C4-2B (cell line): ENCODE data around the gene DDX54.
"Not testable (repeated sequence)": the region's sequence is repeated elsewhere in the genome, so short reads cannot be mapped to it uniquely, and the experiment has no call there.

Source experiments
- H3K27ac ChIP-seq: fragments of 450-650 bp; 2 replicates; pipeline ENCODE4 v1.5.1; 2017
- CTCF ChIP-seq: fragments of 450-650 bp; conservative IDR thresholded peaks from 2 replicates; pipeline ENCODE4 v1.5.1; 2017; ENCODE audit warnings: mild to moderate bottlenecking
- ZFX ChIP-seq: fragments of 450-650 bp; IDR thresholded peaks from 2 replicates; pipeline ENCODE4 v1.6.1; 2017

The DDX54 gene

GRCh38 chr12:113142886-113143332 is 42.4 kb downstream of the DDX54 start:
- no peak for TF ChIP-seq CTCF
- TF ChIP-seq ZFX, result no peak
- no peak overlapping the region for H3K27ac ChIP-seq

GRCh38 chr12:113142173-113142885 is 42.9 kb downstream of the DDX54 start:
- no peak overlapping the region for H3K27ac ChIP-seq
- TF ChIP-seq ZFX, result no peak
- TF ChIP-seq CTCF, result no peak

GRCh38 chr12:113141716-113142115 is 43.6 kb downstream of the DDX54 start:
- H3K27ac ChIP-seq, result not testable (repeated sequence)

GRCh38 chr12:113140706-113141105 is 44.6 kb downstream of the DDX54 start:
- H3K27ac ChIP-seq, result no peak overlapping the region
- TF ChIP-seq ZFX, result no peak
- no peak for TF ChIP-seq CTCF

- TF ChIP-seq ZFX (no peak), CTCF (no peak)
These were observed 46.5 kb downstream of the DDX54 start for GRCh38 chr12:113138826-113139225.

GRCh38 chr12:113137861-113138783 is 47.2 kb downstream of the DDX54 start:
- no peak overlapping the region for H3K27ac ChIP-seq
- TF ChIP-seq ZFX, result no peak

More at GRCh38 chr12:113138826-113139225, 46.5 kb downstream of the DDX54 start:
- no peak overlapping the region for H3K27ac ChIP-seq

GRCh38 chr12:113136990-113137511 is 48.2 kb downstream of the DDX54 start:
- TF ChIP-seq CTCF (no peak), ZFX (no peak)
- H3K27ac ChIP-seq, result peak overlapping the region; percentile 27; the same call in 1 of the 2 replicates
